ENCODE results near the gene WDR4.

DNA sequence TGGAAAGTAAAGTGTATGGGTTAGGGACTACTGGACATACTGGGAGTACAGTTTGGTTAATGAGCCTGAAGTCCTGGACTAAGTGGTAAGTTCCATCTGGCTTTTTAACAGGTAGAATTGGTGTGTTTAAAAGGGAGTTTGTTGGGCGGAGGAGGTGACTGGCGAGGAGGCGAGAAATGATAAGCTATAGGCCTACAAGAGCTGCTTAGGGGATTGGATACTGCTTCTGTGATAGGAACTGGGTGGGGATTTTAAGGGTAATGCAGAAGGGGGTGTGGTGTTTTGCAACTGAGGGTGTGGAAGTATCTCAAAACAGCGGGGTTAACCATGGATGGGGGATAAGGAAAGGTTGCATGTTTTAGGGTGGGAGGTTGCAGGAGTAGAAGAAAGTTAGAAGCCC, 42.6 kb upstream of the WDR4 start:
- TF ChIP-seq, protein P1, sequence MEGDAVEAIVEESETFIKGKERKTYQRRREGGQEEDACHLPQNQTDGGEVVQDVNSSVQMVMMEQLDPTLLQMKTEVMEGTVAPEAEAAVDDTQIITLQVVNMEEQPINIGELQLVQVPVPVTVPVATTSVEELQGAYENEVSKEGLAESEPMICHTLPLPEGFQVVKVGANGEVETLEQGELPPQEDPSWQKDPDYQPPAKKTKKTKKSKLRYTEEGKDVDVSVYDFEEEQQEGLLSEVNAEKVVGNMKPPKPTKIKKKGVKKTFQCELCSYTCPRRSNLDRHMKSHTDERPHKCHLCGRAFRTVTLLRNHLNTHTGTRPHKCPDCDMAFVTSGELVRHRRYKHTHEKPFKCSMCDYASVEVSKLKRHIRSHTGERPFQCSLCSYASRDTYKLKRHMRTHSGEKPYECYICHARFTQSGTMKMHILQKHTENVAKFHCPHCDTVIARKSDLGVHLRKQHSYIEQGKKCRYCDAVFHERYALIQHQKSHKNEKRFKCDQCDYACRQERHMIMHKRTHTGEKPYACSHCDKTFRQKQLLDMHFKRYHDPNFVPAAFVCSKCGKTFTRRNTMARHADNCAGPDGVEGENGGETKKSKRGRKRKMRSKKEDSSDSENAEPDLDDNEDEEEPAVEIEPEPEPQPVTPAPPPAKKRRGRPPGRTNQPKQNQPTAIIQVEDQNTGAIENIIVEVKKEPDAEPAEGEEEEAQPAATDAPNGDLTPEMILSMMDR (IDR thresholded peaks at IDR 0.05), result no peak
- no peak for TF ChIP-seq RAD21 (IDR thresholded peaks at IDR 0.05; ENCODE audit: low read length)
- no peak for TF ChIP-seq EP300 (IDR thresholded peaks at IDR 0.05; ENCODE audit: borderline replicate concordance in 1 of 2, low read depth in 1 of 2, low read length in 1 of 2)
- no peak for TF ChIP-seq EZH2phosphoT487 (IDR thresholded peaks at IDR 0.05; ENCODE audit: borderline replicate concordance, low read depth)
- TF ChIP-seq CHD2 (IDR thresholded peaks at IDR 0.05; ENCODE audit: low read length, partially characterized antibody), result no peak
- no peak for TF ChIP-seq GATA2 (CRISPR knock-in tag; IDR thresholded peaks at IDR 0.05)
- TF ChIP-seq RFX5 (IDR thresholded peaks at IDR 0.05; ENCODE audit: low read length), result no peak
- TF ChIP-seq, protein P2, sequence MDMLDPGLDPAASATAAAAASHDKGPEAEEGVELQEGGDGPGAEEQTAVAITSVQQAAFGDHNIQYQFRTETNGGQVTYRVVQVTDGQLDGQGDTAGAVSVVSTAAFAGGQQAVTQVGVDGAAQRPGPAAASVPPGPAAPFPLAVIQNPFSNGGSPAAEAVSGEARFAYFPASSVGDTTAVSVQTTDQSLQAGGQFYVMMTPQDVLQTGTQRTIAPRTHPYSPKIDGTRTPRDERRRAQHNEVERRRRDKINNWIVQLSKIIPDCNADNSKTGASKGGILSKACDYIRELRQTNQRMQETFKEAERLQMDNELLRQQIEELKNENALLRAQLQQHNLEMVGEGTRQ (IDR thresholded peaks at IDR 0.05; ENCODE audit: borderline replicate concordance, low read depth, low read length), result no peak
